ENCODE measurements around the gene LGR6.

DNA sequence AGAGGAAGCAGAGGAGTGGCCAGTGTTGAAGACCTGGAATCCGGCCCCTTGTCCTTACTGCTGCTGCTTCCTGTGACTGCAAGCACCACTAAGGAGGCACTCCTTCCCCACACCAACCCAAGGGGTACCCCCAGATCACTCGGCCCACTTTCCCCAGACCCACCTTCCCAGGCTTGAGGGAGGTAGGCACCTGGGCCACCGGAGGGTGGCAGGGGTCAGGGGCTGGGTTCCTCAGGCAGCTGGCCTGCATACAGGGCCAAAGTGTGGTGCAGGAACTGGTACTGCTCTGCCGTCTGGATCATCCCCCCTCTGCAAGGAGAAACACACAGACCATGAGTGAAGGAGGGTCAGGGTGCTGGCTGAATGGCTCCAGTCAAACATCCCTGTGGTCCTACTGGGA lies 45.2 kb upstream of the LGR6 start:
- TF ChIP-seq SNAI2 (CRISPR knock-in tag; IDR thresholded peaks at IDR 0.05) (no peak), ZNF8 (CRISPR knock-in tag; IDR thresholded peaks at IDR 0.05) (no peak), RARB (CRISPR knock-in tag; IDR thresholded peaks at IDR 0.05) (no peak), ZC3H10 (CRISPR knock-in tag; IDR thresholded peaks at IDR 0.05) (no peak), ZFP3 (CRISPR knock-in tag; IDR thresholded peaks at IDR 0.05) (no peak), GLIS3 (CRISPR knock-in tag; IDR thresholded peaks at IDR 0.05) (no peak)
- TF ChIP-seq, protein P1, sequence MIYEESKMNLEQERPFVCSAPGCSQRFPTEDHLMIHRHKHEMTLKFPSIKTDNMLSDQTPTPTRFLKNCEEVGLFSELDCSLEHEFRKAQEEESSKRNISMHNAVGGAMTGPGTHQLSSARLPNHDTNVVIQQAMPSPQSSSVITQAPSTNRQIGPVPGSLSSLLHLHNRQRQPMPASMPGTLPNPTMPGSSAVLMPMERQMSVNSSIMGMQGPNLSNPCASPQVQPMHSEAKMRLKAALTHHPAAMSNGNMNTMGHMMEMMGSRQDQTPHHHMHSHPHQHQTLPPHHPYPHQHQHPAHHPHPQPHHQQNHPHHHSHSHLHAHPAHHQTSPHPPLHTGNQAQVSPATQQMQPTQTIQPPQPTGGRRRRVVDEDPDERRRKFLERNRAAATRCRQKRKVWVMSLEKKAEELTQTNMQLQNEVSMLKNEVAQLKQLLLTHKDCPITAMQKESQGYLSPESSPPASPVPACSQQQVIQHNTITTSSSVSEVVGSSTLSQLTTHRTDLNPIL (CRISPR knock-in tag; IDR thresholded peaks at IDR 0.05; ENCODE audit: low read depth) = no peak
